ENCODE measurements around the gene PRM1.

GRCh38 chr16:11316331-11317015 lies 35.3 kb upstream of the PRM1 start:
- no peak for TF ChIP-seq CTCF (IDR thresholded peaks at IDR 0.05; ENCODE audit: low read depth, low read length)
- no peak for TF ChIP-seq POLR2A (IDR thresholded peaks at IDR 0.05; ENCODE audit: extremely low read depth, insufficient read length)
